GM23338 (cell line): ENCODE results near the gene NXPE3. TPM values are rescaled to one million over a fixed set of nuclear protein-coding genes. Genes with fewer than 3 reads are reported as not detected.

Source experiments
- ATAC-seq: fragments of 200-7000 bp; cut with Tn5 transposase; 3 replicates; pipeline ENCODE4 v1.9.1; 2020
- DNase-seq: peaks from one replicate; pipeline ENCODE4 v3.0.0-alpha.2; 2015; ENCODE audit warnings: low spot score
- H2AFZ ChIP-seq: fragments of 200-600 bp; sonication (generic); 2 replicates; pipeline ENCODE4 v1.8.0; 2016; ENCODE audit warnings: antibody characterized with exemption, mild to moderate bottlenecking, moderate library complexity
- H3F3A ChIP-seq: fragments of 200-600 bp; sonication (generic); replicated peaks from 2 replicates; pipeline ENCODE4 v1.8.0; 2017; ENCODE audit warnings: antibody characterized with exemption, mixed run types, low read depth
- H3K27ac ChIP-seq: fragments of 200-600 bp; sonication (generic); 2 replicates; pipeline ENCODE4 v1.6.1; 2016; ENCODE audit warnings: low read depth
- H3K27me3 ChIP-seq: fragments of 200-600 bp; sonication (generic); 2 replicates; pipeline ENCODE4 v1.8.0; 2016; ENCODE audit warnings: mild to moderate bottlenecking, mixed run types, moderate library complexity; ENCODE audit not compliant: insufficient read depth
- H3K36me3 ChIP-seq: fragments of 200-600 bp; sonication (generic); 2 replicates; pipeline ENCODE4 v1.8.0; 2016; ENCODE audit warnings: mild to moderate bottlenecking; ENCODE audit not compliant: insufficient read depth
- H3K4me1 ChIP-seq: fragments of 200-600 bp; sonication (generic); 2 replicates; pipeline ENCODE4 v1.8.0; 2016; ENCODE audit warnings: mild to moderate bottlenecking, moderate library complexity; ENCODE audit not compliant: insufficient read depth
- H3K4me2 ChIP-seq: fragments of 200-600 bp; sonication (generic); 2 replicates; pipeline ENCODE4 v1.7.1; 2017; ENCODE audit warnings: mixed run types
- H3K4me3 ChIP-seq: fragments of 200-600 bp; sonication (generic); 2 replicates; pipeline ENCODE4 v1.6.1; 2016; ENCODE audit warnings: mixed run types
- H3K79me2 ChIP-seq: fragments of 200-600 bp; sonication (generic); replicated peaks from 2 replicates; pipeline ENCODE4 v1.8.0; 2017; ENCODE audit warnings: mild to moderate bottlenecking; ENCODE audit not compliant: insufficient read depth
- H3K9me2 ChIP-seq: fragments of 200-600 bp; sonication (generic); 2 replicates; pipeline ENCODE4 v1.8.0; 2017; ENCODE audit not compliant: insufficient read depth
- H4K20me1 ChIP-seq: fragments of 200-600 bp; sonication (generic); replicated peaks from 2 replicates; pipeline ENCODE4 v1.8.0; 2017; ENCODE audit warnings: mild to moderate bottlenecking; ENCODE audit not compliant: insufficient read depth
- H3K27ac Mint-ChIP-seq: 2 replicates; pipeline ENCODE4 v1.8.0; 2020; ENCODE audit warnings: inconsistent platforms, mild to moderate bottlenecking, moderate library complexity, mixed read lengths
- H3K27me3 Mint-ChIP-seq: 3 replicates; pipeline ENCODE4 v1.8.0; 2022; ENCODE audit warnings: low read depth, mild to moderate bottlenecking, moderate library complexity, mixed read lengths, inconsistent platforms; ENCODE audit not compliant: insufficient read depth, poor library complexity
- H3K36me3 Mint-ChIP-seq: 3 replicates; pipeline ENCODE4 v1.8.0; 2021; ENCODE audit warnings: low read depth, mild to moderate bottlenecking, inconsistent platforms, moderate library complexity, mixed read lengths
- H3K4me1 Mint-ChIP-seq: 3 replicates; pipeline ENCODE4 v1.8.0; 2020; ENCODE audit warnings: mild to moderate bottlenecking, inconsistent platforms, mixed read lengths
- H3K4me3 Mint-ChIP-seq: 3 replicates; pipeline ENCODE4 v1.8.0; 2021; ENCODE audit warnings: moderate library complexity, mild to moderate bottlenecking, inconsistent platforms, mixed read lengths
- H3K9me3 Mint-ChIP-seq: 3 replicates; pipeline ENCODE4 v1.8.0; 2020; ENCODE audit warnings: moderate library complexity, mild to moderate bottlenecking, inconsistent platforms, mixed read lengths
- JUNB ChIP-seq: IDR thresholded peaks from one replicate; pipeline ENCODE4 v1.6.1; 2016; ENCODE audit warnings: antibody characterized with exemption; ENCODE audit not compliant: unreplicated experiment
- ZNF462 ChIP-seq: fragments of 250-450 bp; sonication (Bioruptor Pico); IDR thresholded peaks from 2 replicates; pipeline ENCODE4 v1.5.0; 2020; ENCODE audit warnings: mild to moderate bottlenecking, moderate library complexity
- polyA plus RNA-seq: library from polyadenylated mRNA; unstranded; fragments of >200 nt; fragmentation: Nextera tagmentation; extraction: Ambion mirVana; gene quantifications from 2 replicates; pipeline ENCODE4 v1.2.1, GENCODE V29; 2016
- total RNA-seq: library from RNA; depleted of rRNA; stranded (reverse); fragments of >200 nt; shearing (Covaris generic); gene quantifications from 2 replicates; pipeline ENCODE4 v1.2.3, GENCODE V29; 2014

NXPE3 gene
- total and polyA plus RNA-seq, 2 experiments from 2014 or later = 13.3 to 20.8 TPM

GRCh38 chr3:101851072-101851770, 72.2 kb downstream of the NXPE3 start (continued):
- TF ChIP-seq ZNF462 (CRISPR knock-in tag) = no peak

DNA sequence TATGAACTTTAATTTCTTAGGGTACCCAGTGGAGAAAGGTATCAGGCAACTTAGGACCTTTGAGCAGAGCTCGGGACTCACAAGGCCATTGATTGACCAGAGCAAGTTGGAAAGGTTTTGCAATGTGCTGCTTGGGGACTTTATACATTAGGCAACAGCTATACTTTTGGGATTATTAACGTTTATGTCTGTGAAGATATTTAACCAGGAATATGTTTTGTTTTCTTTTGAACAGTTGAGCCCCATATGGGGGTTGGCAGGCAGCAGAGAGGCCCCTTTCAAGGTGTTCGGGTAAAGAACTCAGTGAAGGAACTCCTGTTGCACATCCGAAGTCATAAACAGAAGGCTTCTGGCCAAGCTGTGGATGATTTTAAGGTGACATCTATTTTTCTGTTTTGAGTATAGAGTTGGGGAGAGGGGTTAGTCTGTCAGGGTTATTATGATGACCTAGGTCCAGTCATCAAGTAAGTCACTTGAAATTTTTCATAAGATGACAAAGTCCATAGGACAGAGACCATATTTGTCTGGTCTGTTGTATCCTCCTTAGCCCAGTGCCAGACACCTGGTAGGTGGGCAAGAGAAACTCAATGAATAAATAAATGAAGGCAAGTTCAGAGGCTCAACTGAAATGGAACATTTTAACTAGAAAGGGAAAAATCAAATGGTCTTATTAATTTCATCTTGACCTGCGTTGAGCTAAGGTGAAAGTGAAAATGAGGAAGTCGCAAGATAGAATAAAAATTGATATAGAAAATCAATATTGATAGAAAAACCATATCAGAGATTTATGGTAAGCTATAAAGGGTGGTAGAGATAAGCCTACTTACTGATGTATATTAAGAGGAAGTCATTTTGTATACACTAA, 73.1 kb downstream of the NXPE3 start:
- Histone ChIP-seq H3K4me1 (peaks cover 21% of the 10 kb centered on the region), H3K4me2 (peak overlapping the region; percentile 85), H3K4me3 (peak overlapping the region; percentile 84), H3K9me2 (no peaks in the 10 kb centered on the region), H3F3A (0 out of 2 replicates have a peak, but pooled peaks cover 6% of the 10 kb centered on the region), H3K36me3 (peaks cover 51% of the 10 kb centered on the region), H3K27me3 (no peaks in the 10 kb centered on the region), H2AFZ (no peak overlapping the region), H4K20me1 (peaks cover 26% of the 10 kb centered on the region), H3K27ac (0 out of 2 replicates have a peak overlapping the region, but pooled peaks have one; percentile 36), H3K79me2 (peaks cover 40% of the 10 kb centered on the region)
- Mint-ChIP-seq H3K36me3 (peaks cover 68% of the 10 kb centered on the region), H3K4me1 (peaks cover 27% of the 10 kb centered on the region), H3K9me3 (no peaks in the 10 kb centered on the region; the same call in 2 of the 3 replicates), H3K27me3 (peaks cover 4% of the 10 kb centered on the region), H3K27ac (peak overlapping the region; percentile 32; the same call in 1 of the 2 replicates), H3K4me3 (peak overlapping the region; percentile 98)
- TF ChIP-seq JUNB = no peak
- ATAC-seq (no peak), DNase-seq (no peak)
